ENCODE measurements around the gene TADA2B.

DNA sequence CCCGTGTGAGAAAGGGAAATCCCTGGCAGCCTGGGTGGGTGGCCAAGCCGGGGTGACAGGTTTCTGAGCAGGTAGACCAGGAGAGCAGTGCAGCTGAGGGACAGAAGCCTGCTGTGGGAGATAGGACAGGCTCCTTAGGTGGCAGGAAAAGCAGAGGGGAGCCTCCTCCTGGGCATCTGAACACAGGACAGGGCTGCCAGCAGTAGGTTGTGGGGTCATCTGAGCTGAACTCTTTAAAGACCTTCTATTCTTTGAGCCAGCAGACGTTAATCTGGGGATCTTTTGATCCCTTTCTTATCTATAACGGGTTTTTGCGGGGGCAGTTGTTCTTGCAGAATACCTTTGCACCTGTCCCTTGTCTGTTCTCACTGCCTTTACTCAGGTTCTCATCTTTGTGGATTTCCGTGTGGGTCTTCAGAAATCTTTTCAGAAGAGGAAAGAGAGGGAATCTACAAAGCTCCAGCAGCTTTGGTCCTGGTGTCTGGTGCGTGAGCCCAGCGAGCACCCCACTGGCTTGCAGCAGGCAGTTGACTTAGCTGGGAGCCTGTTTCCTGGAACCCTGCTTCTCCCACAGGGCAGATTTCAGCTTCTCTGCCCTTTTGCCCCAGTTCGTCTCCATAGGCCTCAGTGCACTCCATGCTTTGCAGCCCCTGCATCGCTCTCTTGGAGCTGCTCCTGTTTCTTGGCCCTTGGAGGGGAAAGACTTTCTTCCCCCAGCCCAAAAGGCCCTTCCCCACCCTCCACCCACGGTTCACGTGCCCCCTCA lies 35.8 kb upstream of the TADA2B start:
- TF ChIP-seq POLR2A (IDR thresholded peaks at IDR 0.05): no peak
- TF ChIP-seq, protein P1, sequence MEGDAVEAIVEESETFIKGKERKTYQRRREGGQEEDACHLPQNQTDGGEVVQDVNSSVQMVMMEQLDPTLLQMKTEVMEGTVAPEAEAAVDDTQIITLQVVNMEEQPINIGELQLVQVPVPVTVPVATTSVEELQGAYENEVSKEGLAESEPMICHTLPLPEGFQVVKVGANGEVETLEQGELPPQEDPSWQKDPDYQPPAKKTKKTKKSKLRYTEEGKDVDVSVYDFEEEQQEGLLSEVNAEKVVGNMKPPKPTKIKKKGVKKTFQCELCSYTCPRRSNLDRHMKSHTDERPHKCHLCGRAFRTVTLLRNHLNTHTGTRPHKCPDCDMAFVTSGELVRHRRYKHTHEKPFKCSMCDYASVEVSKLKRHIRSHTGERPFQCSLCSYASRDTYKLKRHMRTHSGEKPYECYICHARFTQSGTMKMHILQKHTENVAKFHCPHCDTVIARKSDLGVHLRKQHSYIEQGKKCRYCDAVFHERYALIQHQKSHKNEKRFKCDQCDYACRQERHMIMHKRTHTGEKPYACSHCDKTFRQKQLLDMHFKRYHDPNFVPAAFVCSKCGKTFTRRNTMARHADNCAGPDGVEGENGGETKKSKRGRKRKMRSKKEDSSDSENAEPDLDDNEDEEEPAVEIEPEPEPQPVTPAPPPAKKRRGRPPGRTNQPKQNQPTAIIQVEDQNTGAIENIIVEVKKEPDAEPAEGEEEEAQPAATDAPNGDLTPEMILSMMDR (IDR thresholded peaks at IDR 0.05): no peak
